Left renal cortex interstitium (tissue), 4 donors: ENCODE data around the gene VSTM1. TPM values are rescaled to one million over a fixed set of nuclear protein-coding genes. Genes with fewer than 3 reads are reported as not detected.

Experiments
- DNase-seq, 4 donors: peaks; one replicate each; pipeline ENCODE4 v3.0.0-alpha.2; 2013; ENCODE audit warnings: low read depth in 4 of 4, low spot score in 2 of 4, missing footprints in 1 of 4
- polyA plus RNA-seq, 4 donors: library from polyadenylated mRNA; unstranded; fragments of 120-200 nt; gene quantifications; one replicate each; pipeline ENCODE4 v1.2.1, GENCODE V29; 2013; ENCODE audit not compliant: insufficient read length in 4 of 4

The VSTM1 gene
- polyA plus RNA-seq, 4 donors: 0.22 to 0.34 (median 0.27) TPM; not detected in 1

DNA sequence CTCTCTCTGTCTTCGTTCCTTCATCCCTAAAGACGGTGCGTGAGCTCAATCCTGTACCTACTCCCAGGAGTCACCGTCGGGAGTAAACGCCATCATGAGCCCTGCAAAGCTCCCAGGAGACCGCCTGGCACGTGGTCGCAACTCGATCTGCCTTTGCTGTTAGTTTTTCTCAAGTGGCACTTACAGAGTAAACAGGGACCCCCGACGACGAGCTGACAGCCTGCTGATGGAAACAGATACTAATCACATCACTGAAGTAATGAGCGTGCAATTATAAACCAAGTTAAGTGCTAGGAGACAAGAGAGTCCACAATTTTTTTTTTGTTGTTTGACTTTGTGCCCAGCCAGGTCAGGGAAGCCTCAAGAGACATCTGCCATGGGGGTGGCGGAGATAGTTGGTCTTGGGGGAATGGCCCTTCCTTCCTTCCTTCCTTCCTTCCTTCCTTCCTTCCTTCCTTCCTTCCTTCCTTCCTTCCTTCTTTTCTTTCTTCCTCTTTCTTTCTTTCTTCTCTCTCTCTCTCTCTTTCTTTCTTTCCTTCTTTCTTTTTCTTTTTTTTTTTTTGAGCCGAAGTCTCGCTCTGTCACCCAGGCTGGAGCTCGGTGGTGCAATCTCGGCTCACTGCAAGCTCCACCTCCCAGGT lies 48.7 kb downstream of the VSTM1 start:
- no peak for DNase-seq

- DNase-seq: no peak
Measured at GRCh38 chr19:54013866-54014265, 49.8 kb downstream of the VSTM1 start.

- no peak for DNase-seq
Measured at GRCh38 chr19:54011507-54012211, 52.0 kb downstream of the VSTM1 start.

- no peak for DNase-seq
Measured at GRCh38 chr19:54010474-54010873, 53.2 kb downstream of the VSTM1 start.

DNA sequence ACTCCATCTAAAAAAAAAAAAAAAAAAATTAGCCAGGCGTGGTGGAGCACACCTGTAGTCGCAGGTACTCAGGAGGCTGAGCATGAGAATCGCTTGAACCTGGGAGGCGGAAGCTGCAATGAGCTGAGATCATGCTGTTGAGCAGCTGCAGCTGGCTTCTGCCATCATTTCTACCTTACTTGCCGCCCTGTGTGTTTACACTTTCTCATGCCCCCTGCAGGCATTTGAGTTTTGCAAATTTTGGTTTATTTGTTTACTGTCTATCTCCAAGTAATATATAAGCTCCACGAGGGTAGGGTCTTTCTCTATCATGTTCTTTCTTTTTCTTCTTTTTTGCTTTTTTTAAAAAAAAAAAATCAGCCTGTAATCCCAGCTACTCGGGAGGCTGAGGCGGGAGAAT lies 54.3 kb downstream of the VSTM1 start:
- DNase-seq: no peak

- no peak for DNase-seq
Measured at GRCh38 chr19:54002495-54003315, 61.0 kb downstream of the VSTM1 start.

GRCh38 chr19:54001496-54001895 lies 62.2 kb downstream of the VSTM1 start:
- DNase-seq: no peak

DNA sequence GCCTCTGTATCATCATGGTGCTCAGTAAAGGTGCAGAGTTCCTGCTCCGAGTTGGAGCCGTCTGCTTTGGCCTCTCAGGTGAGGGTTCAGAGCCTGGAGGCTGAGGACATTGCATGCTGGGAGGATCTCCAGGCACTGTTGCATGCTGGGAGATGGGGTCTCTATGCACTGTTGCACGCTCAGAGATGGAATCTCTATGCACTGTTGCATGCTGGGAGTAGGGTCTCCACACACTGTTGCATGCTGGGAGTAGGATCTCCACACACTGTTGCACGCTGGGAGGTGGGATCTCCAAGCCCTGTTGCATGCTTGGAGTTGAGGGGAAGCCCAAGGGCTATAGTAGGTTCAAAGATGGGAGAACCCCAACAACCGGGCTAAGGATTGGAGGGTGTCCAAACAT lies 64.0 kb downstream of the VSTM1 start:
- no peak for DNase-seq

GRCh38 chr19:53998223-53998622 lies 65.5 kb downstream of the VSTM1 start:
- DNase-seq: no peak

DNA sequence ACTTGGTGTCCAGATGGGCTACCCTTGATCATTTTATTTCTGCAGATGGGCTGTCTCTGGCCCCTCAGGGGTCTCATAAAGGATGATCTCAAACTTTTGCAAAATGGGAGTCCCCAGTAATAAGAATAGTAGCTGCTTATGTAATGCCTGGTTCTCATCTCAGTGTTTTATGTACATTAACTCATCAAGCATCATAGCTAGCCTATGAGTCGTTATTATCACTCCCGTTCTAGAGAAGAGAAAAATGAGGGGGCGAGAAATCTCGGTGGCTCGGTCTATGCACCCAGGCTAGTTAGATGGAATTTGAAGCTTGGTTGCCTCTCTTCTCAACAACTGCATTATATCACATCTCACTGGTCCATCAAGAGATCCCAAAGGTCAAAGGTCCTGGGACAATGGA lies 68.9 kb downstream of the VSTM1 start:
- DNase-seq: no peak

DNA sequence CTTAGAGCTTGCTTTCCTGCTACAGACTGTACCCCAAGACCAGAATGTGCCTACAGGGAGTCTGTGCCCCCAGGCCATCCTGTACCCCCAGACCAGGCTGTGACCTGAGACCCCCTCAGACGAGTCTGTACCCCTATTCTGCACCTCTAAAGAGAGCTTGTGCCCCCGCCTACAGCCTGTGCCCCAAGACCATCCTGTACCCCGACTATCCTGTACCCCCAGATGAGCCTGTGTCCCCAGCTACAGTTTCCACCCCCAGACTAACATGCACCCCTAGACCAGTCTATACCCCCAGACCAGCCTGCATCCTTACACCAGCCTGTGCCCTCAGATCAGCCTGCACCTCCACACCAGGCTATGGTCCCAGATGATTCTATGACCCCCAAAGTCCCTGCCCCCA lies 70.2 kb downstream of the VSTM1 start:
- DNase-seq: no peak

GRCh38 chr19:53992815-53993214 lies 70.9 kb downstream of the VSTM1 start:
- no peak for DNase-seq

DNA sequence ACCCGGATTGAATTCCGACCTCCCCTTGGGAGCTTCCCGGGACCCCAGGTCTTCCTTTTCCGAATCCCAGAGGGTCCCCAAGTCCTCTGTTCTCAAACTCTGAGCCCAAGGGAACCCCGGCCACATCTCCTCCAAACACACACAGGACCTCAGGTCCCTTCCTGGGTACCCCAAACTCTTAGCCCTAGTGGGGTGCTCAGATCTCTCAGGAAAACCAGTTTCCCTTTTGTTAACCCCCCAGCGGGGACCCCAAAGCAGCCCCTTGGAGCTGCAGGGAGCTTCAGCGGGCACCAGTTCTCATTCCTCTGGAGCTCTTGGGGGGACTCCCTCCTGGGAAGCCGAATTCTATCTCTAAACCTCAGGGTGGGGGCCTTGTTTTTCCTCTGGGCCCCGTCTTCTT lies 71.5 kb downstream of the VSTM1 start:
- no peak for DNase-seq

DNA sequence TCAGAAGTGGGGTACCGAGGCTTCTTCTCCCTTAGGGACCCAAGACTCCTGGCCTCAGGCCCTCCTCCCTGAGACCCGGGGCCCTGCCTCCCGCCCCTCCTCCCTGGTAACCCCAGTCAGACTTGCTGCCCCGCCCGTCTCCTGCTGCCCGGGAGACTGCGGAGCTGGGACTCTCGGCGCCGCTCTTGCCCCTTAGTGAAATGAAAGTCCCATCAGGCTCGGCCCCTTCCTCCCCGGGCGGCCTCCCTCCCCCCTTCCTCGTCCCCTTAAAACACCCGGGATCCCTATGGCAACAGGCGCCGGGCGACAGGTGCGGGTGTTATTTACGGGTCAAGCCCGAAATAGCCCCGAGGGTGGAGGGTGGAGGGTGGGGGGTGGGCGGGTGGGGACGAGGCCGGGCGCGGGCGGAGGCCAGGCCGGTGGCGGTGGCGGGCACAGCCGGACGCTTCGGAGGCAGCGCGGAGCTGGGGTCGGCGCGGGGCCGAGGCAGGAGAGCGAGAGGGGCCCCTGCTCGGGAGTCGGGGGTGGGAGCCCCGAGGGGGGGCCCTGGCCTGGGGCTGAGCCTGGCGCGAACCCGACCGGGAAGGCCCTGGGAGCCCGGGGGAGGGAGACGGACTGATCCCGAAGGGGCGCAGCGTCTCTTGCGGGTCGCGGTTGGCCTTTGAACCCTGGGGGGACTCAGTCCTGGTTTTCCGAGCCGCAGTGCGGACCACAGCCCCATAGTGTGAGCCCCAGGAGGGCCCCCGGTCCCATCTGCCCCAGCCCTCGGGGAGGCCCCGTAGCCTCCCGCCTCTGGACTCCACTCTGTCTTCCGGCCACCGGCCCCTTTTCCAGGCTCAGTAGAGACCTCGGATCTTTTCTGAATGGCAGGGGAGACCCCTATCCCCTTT lies 72.2 kb downstream of the VSTM1 start, which contains the start of gene CACNG6:
Gene CACNG6, plus strand, starts transcription at position 414 of the 890 bp plus-strand sequence. CDS start 1,241 bp downstream, outside the sequence.
- DNase-seq: no peak

Other genes starting within 250 kb of the VSTM1 start
- gene NLRP12, start 239.6 kb downstream of the VSTM1 start, polyA plus RNA-seq: under 1 TPM; 0.16 to 0.40 (median 0.23) TPM
- gene MYADM, start 196.0 kb downstream of the VSTM1 start, polyA plus RNA-seq: 10 to 100 TPM; 61.3 to 95.9 (median 76.5) TPM
- gene PRKCG, start 181.7 kb downstream of the VSTM1 start, polyA plus RNA-seq: under 1 TPM; 0.31 to 0.92 (median 0.80) TPM
- gene CACNG7, start 154.6 kb downstream of the VSTM1 start, polyA plus RNA-seq: 1 to 10 TPM in 1 of 4 donors, under 1 TPM in 3; 0.66 to 1.4 (median 0.99) TPM
- gene CACNG8, start 101.0 kb downstream of the VSTM1 start, polyA plus RNA-seq: under 1 TPM; 0.16 to 0.62 (median 0.35) TPM
- gene CACNG6, start 72.3 kb downstream of the VSTM1 start, polyA plus RNA-seq: 1 to 10 TPM in 2 of 4 donors, under 1 TPM in 2; 0.79 to 1.4 (median 1.1) TPM
- gene TARM1, start 17.5 kb upstream of the VSTM1 start, polyA plus RNA-seq: under 1 TPM in 2 of 4 donors, not detected in 2; 0.22 to 0.33 TPM
- gene OSCAR, start 36.9 kb upstream of the VSTM1 start, polyA plus RNA-seq: under 1 TPM; 0.30 to 0.47 (median 0.36) TPM
- 100 to 1,000 TPM in 3 of 4 donors, 10 to 100 TPM in 1; 87.1 to 188 (median 133) TPM for gene NDUFA3, start 39.0 kb upstream of the VSTM1 start, polyA plus RNA-seq
- gene TFPT, start 51.8 kb upstream of the VSTM1 start, polyA plus RNA-seq: 10 to 100 TPM; 13.1 to 23.6 (median 20.1) TPM
- 10 to 100 TPM; 69.5 to 75.8 (median 71.8) TPM for gene PRPF31, start 51.9 kb upstream of the VSTM1 start, polyA plus RNA-seq
- gene CNOT3, start 73.9 kb upstream of the VSTM1 start, polyA plus RNA-seq: 10 to 100 TPM; 66.6 to 74.0 (median 69.4) TPM
- gene LENG1, start 95.8 kb upstream of the VSTM1 start, polyA plus RNA-seq: 10 to 100 TPM in 1 of 4 donors, 1 to 10 TPM in 3; 7.8 to 11.1 (median 9.7) TPM
- gene TMC4, start 109.3 kb upstream of the VSTM1 start, polyA plus RNA-seq: 10 to 100 TPM; 27.1 to 48.0 (median 36.6) TPM
- gene MBOAT7, start 125.7 kb upstream of the VSTM1 start, polyA plus RNA-seq: 10 to 100 TPM; 48.8 to 93.3 (median 80.8) TPM
- 10 to 100 TPM; 47.0 to 72.4 (median 58.4) TPM for gene TSEN34, start 127.4 kb upstream of the VSTM1 start, polyA plus RNA-seq
- 1,000 to 10,000 TPM; 1,470 to 2,055 (median 1,604) TPM for gene RPS9, start 137.0 kb upstream of the VSTM1 start, polyA plus RNA-seq
- 1 to 10 TPM in 3 of 4 donors, under 1 TPM in 1; 0.47 to 2.2 (median 1.3) TPM for gene LILRB3, start 159.1 kb upstream of the VSTM1 start, polyA plus RNA-seq
- gene LILRA6, start 178.9 kb upstream of the VSTM1 start, polyA plus RNA-seq: under 1 TPM; 0.38 to 0.92 (median 0.65) TPM
- gene LILRB5, start 193.4 kb upstream of the VSTM1 start, polyA plus RNA-seq: 1 to 10 TPM; 2.1 to 2.8 (median 2.3) TPM
- gene LILRB2, start 217.2 kb upstream of the VSTM1 start, polyA plus RNA-seq: 1 to 10 TPM in 3 of 4 donors, under 1 TPM in 1; 0.88 to 1.8 (median 1.5) TPM
- gene LILRA5, start 249.3 kb upstream of the VSTM1 start, polyA plus RNA-seq: 1 to 10 TPM in 1 of 4 donors, under 1 TPM in 3; 0.24 to 1.2 (median 0.49) TPM